Astrocyte (in vitro differentiated cells and primary cell): ENCODE results near the gene DACH2. TPM values are rescaled to one million over a fixed set of nuclear protein-coding genes. Genes with fewer than 3 reads are reported as not detected.

Source experiments
- DNase-seq: peaks from one replicate; pipeline ENCODE4 v3.0.0-alpha.2; 2010; ENCODE audit warnings: low read depth
- FAIRE-seq: peaks from 2 replicates; lab custom pipeline; 2011; peaks lifted over from hg19 to GRCh38; lab: Jason Lieb, UNC
- H2AFZ ChIP-seq: 2 replicates; pipeline ENCODE4 v1.6.0; 2012; ENCODE audit warnings: low read depth, low read length, inconsistent platforms
- H3K27ac ChIP-seq: 2 replicates; pipeline ENCODE4 v1.5.1; 2011; ENCODE audit warnings: low read depth, low read length, inconsistent platforms
- H3K27me3 ChIP-seq: 2 replicates; pipeline ENCODE4 v1.6.0; 2011; ENCODE audit warnings: low read length, inconsistent platforms; ENCODE audit not compliant: insufficient read depth
- H3K36me3 ChIP-seq: 2 replicates; pipeline ENCODE4 v1.5.1; 2011; ENCODE audit warnings: low read length, inconsistent platforms; ENCODE audit not compliant: insufficient read depth
- H3K4me1 ChIP-seq: 2 replicates; pipeline ENCODE4 v1.5.1; 2011; ENCODE audit warnings: low read length, inconsistent platforms; ENCODE audit not compliant: insufficient read depth
- H3K4me2 ChIP-seq: 2 replicates; pipeline ENCODE4 v1.6.0; 2012; ENCODE audit warnings: low read length, inconsistent platforms
- H3K4me3 ChIP-seq: 2 replicates; pipeline ENCODE4 v1.5.1; 2011; ENCODE audit warnings: low read depth, mild to moderate bottlenecking, low read length, inconsistent platforms; ENCODE audit not compliant: insufficient read depth
- H3K79me2 ChIP-seq: 2 replicates; pipeline ENCODE4 v1.6.0; 2012; ENCODE audit warnings: mild to moderate bottlenecking, low read length, inconsistent platforms; ENCODE audit not compliant: insufficient read depth
- H3K9ac ChIP-seq: 2 replicates; pipeline ENCODE4 v1.6.0; 2012; ENCODE audit warnings: mild to moderate bottlenecking, low read length, inconsistent platforms
- H3K9me3 ChIP-seq: 2 replicates; pipeline ENCODE4 v1.5.1; 2012; ENCODE audit warnings: low read depth, mild to moderate bottlenecking, low read length, inconsistent platforms; ENCODE audit not compliant: insufficient read depth
- H4K20me1 ChIP-seq: 2 replicates; pipeline ENCODE4 v1.6.0; 2012; ENCODE audit warnings: low read length, inconsistent platforms; ENCODE audit not compliant: insufficient read depth
- H3K27ac Mint-ChIP-seq: one replicate; pipeline ENCODE4 v1.8.0; 2021; ENCODE audit warnings: mild to moderate bottlenecking, mixed read lengths; ENCODE audit not compliant: unreplicated experiment
- H3K27me3 Mint-ChIP-seq: one replicate; pipeline ENCODE4 v1.8.0; 2021; ENCODE audit warnings: low read depth, mixed read lengths; ENCODE audit not compliant: unreplicated experiment
- H3K36me3 Mint-ChIP-seq: one replicate; pipeline ENCODE4 v1.8.0; 2021; ENCODE audit warnings: low read depth, mixed read lengths; ENCODE audit not compliant: unreplicated experiment
- H3K4me1 Mint-ChIP-seq: one replicate; pipeline ENCODE4 v1.8.0; 2021; ENCODE audit warnings: low read depth, mixed read lengths; ENCODE audit not compliant: unreplicated experiment
- H3K4me3 Mint-ChIP-seq: one replicate; pipeline ENCODE4 v1.8.0; 2021; ENCODE audit warnings: mild to moderate bottlenecking, moderate library complexity, mixed read lengths; ENCODE audit not compliant: unreplicated experiment
- H3K9me3 Mint-ChIP-seq: one replicate; pipeline ENCODE4 v1.8.0; 2021; ENCODE audit warnings: mild to moderate bottlenecking, mixed read lengths; ENCODE audit not compliant: unreplicated experiment
- CTCF ChIP-seq: IDR thresholded peaks from 2 replicates; pipeline ENCODE4 v1.5.1; 2011; ENCODE audit warnings: low read depth, mild to moderate bottlenecking, inconsistent platforms, low read length, moderate library complexity; ENCODE audit not compliant: insufficient read depth
- EZH2 ChIP-seq: IDR thresholded peaks from 2 replicates; pipeline ENCODE4 v1.6.1; 2012; ENCODE audit warnings: mild to moderate bottlenecking, low read length, inconsistent platforms; ENCODE audit not compliant: insufficient read depth
- total RNA-seq: library from RNA; stranded (reverse); gene quantifications from 2 replicates; pipeline ENCODE4 v1.2.1, GENCODE V29; 2021

The DACH2 gene
- total RNA-seq, 1 donor from 2014 or later, result 0.16 TPM

DNA sequence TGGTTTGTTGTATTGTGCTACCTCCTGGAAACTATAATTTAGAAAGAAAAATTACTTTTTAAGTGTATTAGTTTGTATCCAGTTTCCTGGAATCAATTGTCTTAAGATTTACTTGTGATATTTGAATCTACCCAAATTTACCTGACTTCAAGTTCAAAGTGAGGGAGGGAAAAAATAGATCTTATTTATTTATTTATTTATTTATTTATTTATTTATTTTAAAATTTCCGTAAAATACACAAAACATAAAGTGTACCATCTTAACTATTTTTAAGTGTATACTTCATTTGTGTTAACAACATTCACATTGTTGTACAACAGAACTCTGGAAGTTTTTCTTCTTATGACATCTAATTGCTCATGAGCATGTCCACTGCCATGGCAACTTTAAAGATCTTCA is 356.0 kb downstream of the DACH2 start:
- H3K36me3 Mint-ChIP-seq, result no peaks in the 10 kb centered on the region
- no peaks in the 10 kb centered on the region for H3K27me3 ChIP-seq
- no peak overlapping the region for H3K27ac ChIP-seq
- TF ChIP-seq EZH2, result no peak
- no peak for TF ChIP-seq CTCF
- no peaks in the 10 kb centered on the region for H4K20me1 ChIP-seq
- no peak overlapping the region for H3K4me2 ChIP-seq
- H3K9ac ChIP-seq, result no peak overlapping the region
- H3K9me3 ChIP-seq, result no peaks in the 10 kb centered on the region
- no peak overlapping the region for H3K4me3 ChIP-seq
- no peak overlapping the region for H3K4me3 Mint-ChIP-seq
- H3K36me3 ChIP-seq, result no peaks in the 10 kb centered on the region
- H3K4me1 ChIP-seq, result no peaks in the 10 kb centered on the region
- no peaks in the 10 kb centered on the region for H3K9me3 Mint-ChIP-seq
- H3K27ac Mint-ChIP-seq, result no peak overlapping the region
- DNase-seq (no peak), FAIRE-seq (peak; percentile 37)
- no peaks in the 10 kb centered on the region for H3K4me1 Mint-ChIP-seq
- H3K79me2 ChIP-seq, result no peaks in the 10 kb centered on the region
- H2AFZ ChIP-seq, result no peak overlapping the region
- H3K27me3 Mint-ChIP-seq, result no peaks in the 10 kb centered on the region

DNA sequence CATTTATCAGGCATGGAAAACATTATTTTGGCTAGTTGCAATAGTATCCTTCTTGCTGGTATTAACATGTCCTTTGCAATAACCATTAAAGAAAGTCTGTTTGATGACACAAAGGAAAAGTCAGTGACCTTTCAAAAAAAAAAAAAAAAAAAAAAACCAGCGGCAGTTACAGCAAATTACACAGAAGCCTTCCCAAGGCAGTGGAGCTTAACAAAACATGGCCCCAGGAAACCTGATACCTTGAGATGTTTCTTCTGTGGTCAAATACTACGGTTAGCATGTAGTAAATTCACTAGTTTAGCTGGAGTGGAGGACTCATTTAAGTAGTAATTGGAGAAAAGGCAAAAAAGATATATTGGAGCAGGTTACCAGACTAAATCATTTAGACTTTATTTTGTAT is 359.1 kb downstream of the DACH2 start:
- FAIRE-seq, result no peak
- TF ChIP-seq EZH2 (no peak), CTCF (no peak)
- H3K4me1 ChIP-seq, result no peaks in the 10 kb centered on the region

DNA sequence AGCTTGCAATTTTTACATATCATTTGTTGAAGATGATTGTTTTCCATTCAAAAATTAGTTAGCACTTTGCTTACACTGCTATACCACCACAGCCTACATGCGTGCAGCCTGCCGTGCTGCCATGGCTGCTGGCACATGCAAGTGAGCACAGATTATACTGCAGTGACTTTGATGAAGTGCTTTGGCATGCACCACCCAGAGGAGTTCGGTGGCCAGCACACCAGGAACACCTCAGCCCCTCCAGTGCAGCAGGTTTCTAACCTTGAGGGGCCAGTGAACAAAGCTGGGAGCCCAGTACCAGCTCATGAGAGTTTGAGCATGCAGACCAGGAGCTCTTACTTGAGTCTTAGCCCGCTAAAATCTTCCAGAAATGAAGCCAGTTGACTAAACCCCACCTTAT is 431.5 kb downstream of the DACH2 start:
- Histone ChIP-seq H3K4me2 (no peak overlapping the region), H3K9ac (no peak overlapping the region), H3K9me3 (no peaks in the 10 kb centered on the region), H3K27me3 (no peaks in the 10 kb centered on the region), H3K79me2 (no peaks in the 10 kb centered on the region), H3K36me3 (no peaks in the 10 kb centered on the region), H4K20me1 (no peaks in the 10 kb centered on the region), H2AFZ (no peak overlapping the region), H3K4me3 (no peak overlapping the region), H3K27ac (no peak overlapping the region), H3K4me1 (no peaks in the 10 kb centered on the region)
- DNase-seq (no peak), FAIRE-seq (no peak)
- Mint-ChIP-seq H3K27ac (no peak overlapping the region), H3K27me3 (no peaks in the 10 kb centered on the region), H3K9me3 (no peaks in the 10 kb centered on the region), H3K4me1 (no peaks in the 10 kb centered on the region), H3K4me3 (no peak overlapping the region), H3K36me3 (no peaks in the 10 kb centered on the region)
- no peak for TF ChIP-seq CTCF
- no peak for TF ChIP-seq EZH2

More for the DNA sequence above, 359.1 kb downstream of the DACH2 start:
- Histone ChIP-seq H3K9me3 (no peaks in the 10 kb centered on the region), H3K27me3 (no peaks in the 10 kb centered on the region), H2AFZ (no peak overlapping the region), H3K36me3 (no peaks in the 10 kb centered on the region), H3K4me2 (no peak overlapping the region), H3K4me3 (no peak overlapping the region), H3K79me2 (no peaks in the 10 kb centered on the region), H4K20me1 (no peaks in the 10 kb centered on the region), H3K9ac (no peak overlapping the region), H3K27ac (no peak overlapping the region)
- Mint-ChIP-seq H3K4me3 (no peak overlapping the region), H3K36me3 (no peaks in the 10 kb centered on the region), H3K27ac (no peak overlapping the region), H3K9me3 (no peaks in the 10 kb centered on the region), H3K4me1 (no peaks in the 10 kb centered on the region), H3K27me3 (no peaks in the 10 kb centered on the region)
- DNase-seq, result no peak
